NCI-H1417 treated with DMSO at 0.1 percent for 48 hours (cell line): ENCODE data around the gene RAB5A.
"Not testable (repeated sequence)": the region's sequence is repeated elsewhere in the genome, so short reads cannot be mapped to it uniquely, and the experiment has no call there.

ENCODE experiments used
- DNase-seq: peaks from one replicate; lab custom pipeline; 2025; lab: John Stamatoyannopoulos, UW

The RAB5A gene

DNA sequence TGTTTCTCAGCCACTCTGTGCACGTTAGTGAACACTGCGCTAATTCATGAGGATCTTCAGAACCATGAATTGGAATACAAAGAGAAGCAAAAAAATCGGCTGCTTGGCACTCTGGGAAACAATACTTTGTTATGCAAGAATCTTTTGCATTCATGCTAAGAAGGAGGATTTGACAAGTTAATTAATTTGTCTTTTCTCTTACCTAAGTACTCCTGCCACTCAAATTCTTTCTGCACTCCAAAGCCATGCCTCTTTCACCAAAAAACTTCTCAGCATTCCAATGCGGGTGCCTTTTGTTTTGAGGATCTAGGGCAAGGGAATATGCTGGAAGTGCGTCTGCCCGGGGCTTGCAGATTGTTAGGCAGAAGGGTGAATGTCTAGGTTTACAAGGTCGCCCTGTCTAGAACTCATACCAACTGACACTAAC lies 82.0 kb downstream of the RAB5A start:
- DNase-seq: no peak

DNA sequence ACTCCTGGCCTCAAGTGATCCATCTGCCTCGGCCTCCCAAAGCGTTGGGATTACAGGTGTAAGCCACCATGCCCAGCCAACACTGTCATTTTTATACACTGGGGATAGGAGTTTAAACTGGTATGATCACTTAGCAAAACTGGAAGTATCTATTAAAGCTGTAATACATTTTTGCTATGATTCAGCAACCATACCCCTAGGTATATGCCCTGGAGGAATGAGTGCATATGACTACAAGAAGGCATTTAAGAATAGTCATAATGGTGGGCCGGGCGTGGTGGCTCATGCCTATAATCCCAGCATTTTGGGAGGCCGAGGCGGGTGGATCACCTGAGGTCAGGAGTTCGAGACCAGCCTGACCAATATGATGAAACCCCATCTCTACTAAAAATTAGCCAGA lies 85.0 kb downstream of the RAB5A start:
- DNase-seq: not testable (repeated sequence)
